HepG2 (cell line): ENCODE results near the gene SYS1. TPM values are rescaled to one million over a fixed set of nuclear protein-coding genes. Genes with fewer than 3 reads are reported as not detected.

Source experiments
- AFF4 ChIP-seq: sonication (generic); formaldehyde crosslinking; IDR thresholded peaks from 2 replicates; pipeline ENCODE4 v1.4.0; 2020; ENCODE audit warnings: missing genetic modification reagents
- HHEX ChIP-seq: IDR thresholded peaks from 2 replicates; pipeline ENCODE4 v1.6.1; 2016; ENCODE audit warnings: control low read depth
- KDM4B ChIP-seq: sonication (generic); formaldehyde crosslinking; IDR thresholded peaks from 2 replicates; pipeline ENCODE4 v1.4.0; 2020; ENCODE audit warnings: missing genetic modification reagents
- KLF15 ChIP-seq: sonication (generic); formaldehyde crosslinking; IDR thresholded peaks from 2 replicates; pipeline ENCODE4 v1.8.1; 2023; ENCODE audit warnings: borderline replicate concordance, mild to moderate bottlenecking, inconsistent platforms, missing genetic modification reagents, mixed read lengths
- KLF9 ChIP-seq: IDR thresholded peaks from 2 replicates; pipeline ENCODE4 v1.6.1; 2016; ENCODE audit warnings: low read depth
- SMYD3 ChIP-seq: sonication (generic); formaldehyde crosslinking; IDR thresholded peaks from 2 replicates; pipeline ENCODE4 v1.8.1; 2023; ENCODE audit warnings: mild to moderate bottlenecking, missing genetic modification reagents
- SRSF4 ChIP-seq: fragments of 200-400 bp; formaldehyde crosslinking; IDR thresholded peaks from one replicate; pipeline ENCODE4 v1.6.1; 2018; ENCODE audit warnings: mild to moderate bottlenecking, low read depth, low read length, moderate library complexity; ENCODE audit not compliant: poor library complexity, severe bottlenecking
- ZFP1 ChIP-seq: IDR thresholded peaks from 2 replicates; pipeline ENCODE4 v1.6.1; 2016
- ZNF253 ChIP-seq: sonication (generic); formaldehyde crosslinking; IDR thresholded peaks from 2 replicates; pipeline ENCODE4 v1.8.0; 2022; ENCODE audit warnings: mild to moderate bottlenecking, missing genetic modification reagents, borderline replicate concordance
- ZNF501 ChIP-seq: sonication (generic); formaldehyde crosslinking; IDR thresholded peaks from 2 replicates; pipeline ENCODE4 v1.5.1; 2020; ENCODE audit warnings: mild to moderate bottlenecking, moderate library complexity, missing genetic modification reagents
- ZNF720 ChIP-seq: sonication (generic); formaldehyde crosslinking; IDR thresholded peaks from 2 replicates; pipeline ENCODE4 v1.4.0; 2020; ENCODE audit warnings: missing genetic modification reagents
- ZNF878 ChIP-seq: sonication (generic); formaldehyde crosslinking; IDR thresholded peaks from 2 replicates; pipeline ENCODE4 v1.8.1; 2023; ENCODE audit warnings: mild to moderate bottlenecking, missing genetic modification reagents, moderate library complexity
- polyA plus RNA-seq, 8 experiments: library from polyadenylated mRNA; depleted of rRNA in 3 of 8; stranded (reverse) in 7 of 8; unstranded in 1 of 8; fragments of >200 nt; fragmentation: Illumina TruSeq in 4 of 8; extraction: Trizol in 4 of 8; gene quantifications; 2 replicates each; pipeline versions ENCODE4 v1.2.1 to v1.2.3, GENCODE V29; 2011 to 2016; ENCODE audit warnings: low read depth in 4 of 8, missing spikeins in 1 of 8, mixed read lengths in 1 of 8; ENCODE audit not compliant: insufficient read depth in 1 of 8
- total RNA-seq, 5 experiments: library from RNA; depleted of rRNA; stranded (reverse); fragments of >200 nt; fragmentation: Illumina TruSeq; extraction: Trizol; gene quantifications; 2 replicates each; pipeline ENCODE4 v1.2.3, GENCODE V29; 2016; ENCODE audit warnings: low read depth in 1 of 5
- TF ChIP-seq, protein P1 (sequence below): sonication (generic); formaldehyde crosslinking; IDR thresholded peaks from 2 replicates; pipeline ENCODE4 v1.8.0; 2022; ENCODE audit warnings: missing genetic modification reagents, mild to moderate bottlenecking, inconsistent platforms, borderline replicate concordance
- TF ChIP-seq, protein P2 (sequence below): sonication (generic); formaldehyde crosslinking; conservative IDR thresholded peaks from 2 replicates; pipeline ENCODE4 v1.4.0; 2020; ENCODE audit warnings: missing genetic modification reagents
- TF ChIP-seq, protein P3 (sequence below): IDR thresholded peaks from 2 replicates; pipeline ENCODE4 v1.6.1; 2018; ENCODE audit warnings: missing genetic modification reagents, mild to moderate bottlenecking, missing compliant biosample characterization
- TF ChIP-seq, protein P4 (sequence below): sonication (generic); formaldehyde crosslinking; IDR thresholded peaks from 2 replicates; pipeline ENCODE4 v1.4.0; 2020; ENCODE audit warnings: missing genetic modification reagents, mild to moderate bottlenecking, borderline replicate concordance

SYS1 gene
- total and polyA plus RNA-seq, 2 of the 13 experiments (the other 11 are each of a cell fraction or from before 2014, with no cell fraction given), result 38.3 to 65.6 TPM

GRCh38 chr20:45415822-45416637 lies 53.1 kb downstream of the SYS1 start, which contains the start of gene PIGT (continued):
- TF ChIP-seq ZNF878 (CRISPR knock-in tag), result peak; percentile 77; the same call in 1 of the 2 replicates
- TF ChIP-seq, protein P1, sequence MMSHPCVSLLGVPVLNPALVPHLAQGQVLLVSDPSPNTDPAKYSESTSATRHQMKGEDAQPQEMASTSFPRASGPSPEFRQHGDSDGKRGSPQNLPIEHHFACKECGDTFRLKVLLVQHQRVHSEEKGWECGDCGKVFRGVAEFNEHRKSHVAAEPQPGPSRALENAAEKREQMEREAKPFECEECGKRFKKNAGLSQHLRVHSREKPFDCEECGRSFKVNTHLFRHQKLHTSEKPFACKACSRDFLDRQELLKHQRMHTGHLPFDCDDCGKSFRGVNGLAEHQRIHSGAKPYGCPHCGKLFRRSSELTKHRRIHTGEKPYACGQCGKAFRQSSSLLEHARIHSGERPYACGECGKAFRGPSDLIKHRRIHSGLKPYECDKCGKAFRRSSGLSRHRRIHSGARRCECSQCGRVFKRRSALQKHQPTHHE (CRISPR knock-in tag), result peak; percentile 60; the same call in 1 of the 2 replicates
- TF ChIP-seq, protein P2, sequence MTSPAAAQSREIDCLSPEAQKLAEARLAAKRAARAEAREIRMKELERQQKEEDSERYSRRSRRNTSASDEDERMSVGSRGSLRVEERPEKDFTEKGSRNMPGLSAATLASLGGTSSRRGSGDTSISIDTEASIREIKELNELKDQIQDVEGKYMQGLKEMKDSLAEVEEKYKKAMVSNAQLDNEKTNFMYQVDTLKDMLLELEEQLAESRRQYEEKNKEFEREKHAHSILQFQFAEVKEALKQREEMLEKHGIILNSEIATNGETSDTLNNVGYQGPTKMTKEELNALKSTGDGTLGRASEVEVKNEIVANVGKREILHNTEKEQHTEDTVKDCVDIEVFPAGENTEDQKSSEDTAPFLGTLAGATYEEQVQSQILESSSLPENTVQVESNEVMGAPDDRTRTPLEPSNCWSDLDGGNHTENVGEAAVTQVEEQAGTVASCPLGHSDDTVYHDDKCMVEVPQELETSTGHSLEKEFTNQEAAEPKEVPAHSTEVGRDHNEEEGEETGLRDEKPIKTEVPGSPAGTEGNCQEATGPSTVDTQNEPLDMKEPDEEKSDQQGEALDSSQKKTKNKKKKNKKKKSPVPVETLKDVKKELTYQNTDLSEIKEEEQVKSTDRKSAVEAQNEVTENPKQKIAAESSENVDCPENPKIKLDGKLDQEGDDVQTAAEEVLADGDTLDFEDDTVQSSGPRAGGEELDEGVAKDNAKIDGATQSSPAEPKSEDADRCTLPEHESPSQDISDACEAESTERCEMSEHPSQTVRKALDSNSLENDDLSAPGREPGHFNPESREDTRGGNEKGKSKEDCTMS (CRISPR knock-in tag), result no peak
- TF ChIP-seq AFF4 (CRISPR knock-in tag), result peak; percentile 44; the same call in 1 of the 2 replicates
- no peak for TF ChIP-seq SRSF4
- TF ChIP-seq, protein P3, sequence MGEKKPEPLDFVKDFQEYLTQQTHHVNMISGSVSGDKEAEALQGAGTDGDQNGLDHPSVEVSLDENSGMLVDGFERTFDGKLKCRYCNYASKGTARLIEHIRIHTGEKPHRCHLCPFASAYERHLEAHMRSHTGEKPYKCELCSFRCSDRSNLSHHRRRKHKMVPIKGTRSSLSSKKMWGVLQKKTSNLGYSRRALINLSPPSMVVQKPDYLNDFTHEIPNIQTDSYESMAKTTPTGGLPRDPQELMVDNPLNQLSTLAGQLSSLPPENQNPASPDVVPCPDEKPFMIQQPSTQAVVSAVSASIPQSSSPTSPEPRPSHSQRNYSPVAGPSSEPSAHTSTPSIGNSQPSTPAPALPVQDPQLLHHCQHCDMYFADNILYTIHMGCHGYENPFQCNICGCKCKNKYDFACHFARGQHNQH (CRISPR knock-in tag), result peak; percentile 91
- TF ChIP-seq ZNF253 (CRISPR knock-in tag), result no peak
- TF ChIP-seq SMYD3 (CRISPR knock-in tag), result peak; percentile 82
- TF ChIP-seq KDM4B (CRISPR knock-in tag), result peak; percentile 69; the same call in 1 of the 2 replicates
- no peak; the same call in 1 of the 2 replicates for TF ChIP-seq KLF9 (CRISPR knock-in tag)
- TF ChIP-seq ZFP1 (CRISPR knock-in tag), result no peak; the same call in 1 of the 2 replicates
- TF ChIP-seq HHEX (CRISPR knock-in tag), result 0 out of 2 replicates have a peak, but pooled peaks have one; percentile 24
- no peak for TF ChIP-seq KLF15 (CRISPR knock-in tag)
- TF ChIP-seq, protein P4, sequence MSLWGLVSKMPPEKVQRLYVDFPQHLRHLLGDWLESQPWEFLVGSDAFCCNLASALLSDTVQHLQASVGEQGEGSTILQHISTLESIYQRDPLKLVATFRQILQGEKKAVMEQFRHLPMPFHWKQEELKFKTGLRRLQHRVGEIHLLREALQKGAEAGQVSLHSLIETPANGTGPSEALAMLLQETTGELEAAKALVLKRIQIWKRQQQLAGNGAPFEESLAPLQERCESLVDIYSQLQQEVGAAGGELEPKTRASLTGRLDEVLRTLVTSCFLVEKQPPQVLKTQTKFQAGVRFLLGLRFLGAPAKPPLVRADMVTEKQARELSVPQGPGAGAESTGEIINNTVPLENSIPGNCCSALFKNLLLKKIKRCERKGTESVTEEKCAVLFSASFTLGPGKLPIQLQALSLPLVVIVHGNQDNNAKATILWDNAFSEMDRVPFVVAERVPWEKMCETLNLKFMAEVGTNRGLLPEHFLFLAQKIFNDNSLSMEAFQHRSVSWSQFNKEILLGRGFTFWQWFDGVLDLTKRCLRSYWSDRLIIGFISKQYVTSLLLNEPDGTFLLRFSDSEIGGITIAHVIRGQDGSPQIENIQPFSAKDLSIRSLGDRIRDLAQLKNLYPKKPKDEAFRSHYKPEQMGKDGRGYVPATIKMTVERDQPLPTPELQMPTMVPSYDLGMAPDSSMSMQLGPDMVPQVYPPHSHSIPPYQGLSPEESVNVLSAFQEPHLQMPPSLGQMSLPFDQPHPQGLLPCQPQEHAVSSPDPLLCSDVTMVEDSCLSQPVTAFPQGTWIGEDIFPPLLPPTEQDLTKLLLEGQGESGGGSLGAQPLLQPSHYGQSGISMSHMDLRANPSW (CRISPR knock-in tag), result 0 out of 2 replicates have a peak, but pooled peaks have one; percentile 32
- TF ChIP-seq ZNF501, result peak; percentile 100
- no peak for TF ChIP-seq ZNF720
